Liver (tissue), 9 donors: ENCODE results near the gene SGTB. TPM values are rescaled to one million over a fixed set of nuclear protein-coding genes. Genes with fewer than 3 reads are reported as not detected.

Source experiments
- DNase-seq: peaks from one replicate; pipeline ENCODE4 v3.0.0-alpha.2; 2017; ENCODE audit warnings: low spot score
- H3K27ac ChIP-seq, 2 donors: one replicate each; pipeline ENCODE4 v1.7.0; 2013; ENCODE audit warnings: inconsistent platforms in 2 of 2, low read length in 2 of 2, control low read depth in 1 of 2, low read depth in 1 of 2, mild to moderate bottlenecking in 1 of 2
- H3K27me3 ChIP-seq, 4 donors: one replicate each; pipeline versions ENCODE4 v1.6.1 to v1.7.0; 2013; ENCODE audit warnings: low read length in 3 of 4, inconsistent platforms in 1 of 4, mild to moderate bottlenecking in 1 of 4, moderate library complexity in 1 of 4; ENCODE audit not compliant: control insufficient read depth in 4 of 4, insufficient read depth in 4 of 4
- H3K36me3 ChIP-seq, 4 donors: one replicate each; pipeline versions ENCODE4 v1.6.1 to v1.7.0; 2013; ENCODE audit warnings: low read length in 3 of 4, mild to moderate bottlenecking in 3 of 4, low read depth in 1 of 4, moderate library complexity in 1 of 4; ENCODE audit not compliant: control insufficient read depth in 4 of 4, insufficient read depth in 3 of 4
- H3K4me1 ChIP-seq, 4 donors: one replicate each; pipeline versions ENCODE4 v1.6.1 to v1.7.0; 2013; ENCODE audit warnings: low read length in 3 of 4, mild to moderate bottlenecking in 3 of 4, moderate library complexity in 1 of 4; ENCODE audit not compliant: control insufficient read depth in 4 of 4, insufficient read depth in 4 of 4
- H3K4me3 ChIP-seq, 3 donors: one replicate each; pipeline versions ENCODE4 v1.6.1 to v1.7.0; 2013; ENCODE audit warnings: low read length in 3 of 3, control low read depth in 1 of 3, low read depth in 1 of 3, mild to moderate bottlenecking in 1 of 3
- H3K9ac ChIP-seq, 2 donors: one replicate each; pipeline ENCODE4 v1.7.0; 2013; ENCODE audit warnings: low read length in 2 of 2, mild to moderate bottlenecking in 2 of 2, moderate library complexity in 2 of 2, control low read depth in 1 of 2, low read depth in 1 of 2
- H3K9me3 ChIP-seq, 4 donors: one replicate each; pipeline versions ENCODE4 v1.6.1 to v1.7.0; 2013; ENCODE audit warnings: low read length in 3 of 4; ENCODE audit not compliant: control insufficient read depth in 4 of 4
- ATF3 ChIP-seq: IDR thresholded peaks from 2 replicates; pipeline ENCODE4 v1.6.1; 2016; ENCODE audit warnings: antibody characterized with exemption
- CTCF ChIP-seq: fragments of 150-350 bp; IDR thresholded peaks from 2 replicates; pipeline ENCODE4 v1.5.1; 2017; ENCODE audit warnings: improper control_type of control experiment, low read depth, low read length; ENCODE audit not compliant: missing input control
- EGR1 ChIP-seq, 2 donors: IDR thresholded peaks; 2 replicates each; pipeline ENCODE4 v1.6.1; 2016 to 2018; ENCODE audit warnings: antibody characterized with exemption in 2 of 2, low read depth in 2 of 2
- FOXA1 ChIP-seq: IDR thresholded peaks from 2 replicates; pipeline ENCODE4 v1.6.1; 2016; ENCODE audit warnings: antibody characterized with exemption
- FOXA2 ChIP-seq: IDR thresholded peaks from 2 replicates; pipeline ENCODE4 v1.6.1; 2016; ENCODE audit warnings: antibody characterized with exemption
- GABPA ChIP-seq, 2 donors: IDR thresholded peaks in 1 of 2; conservative IDR thresholded peaks in 1 of 2; 2 replicates each; pipeline ENCODE4 v1.6.1; 2016; ENCODE audit warnings: antibody characterized with exemption in 2 of 2, mild to moderate bottlenecking in 1 of 2, moderate library complexity in 1 of 2
- HNF4A ChIP-seq, 2 donors: conservative IDR thresholded peaks; 2 replicates each; pipeline ENCODE4 v1.6.1; 2016; ENCODE audit warnings: antibody characterized with exemption in 2 of 2, mild to moderate bottlenecking in 2 of 2
- HNF4G ChIP-seq: IDR thresholded peaks from 2 replicates; pipeline ENCODE4 v1.6.1; 2016; ENCODE audit warnings: antibody characterized with exemption
- JUND ChIP-seq, 2 donors: IDR thresholded peaks; 2 replicates each; pipeline ENCODE4 v1.6.1; 2016; ENCODE audit warnings: antibody characterized with exemption in 2 of 2
- NR2F2 ChIP-seq: IDR thresholded peaks from 2 replicates; pipeline ENCODE4 v1.6.1; 2016; ENCODE audit warnings: antibody characterized with exemption
- RAD21 ChIP-seq, 2 donors: IDR thresholded peaks; 2 replicates each; pipeline ENCODE4 v1.6.1; 2016; ENCODE audit warnings: antibody characterized with exemption in 2 of 2, mild to moderate bottlenecking in 2 of 2
- REST ChIP-seq: IDR thresholded peaks from 2 replicates; pipeline ENCODE4 v1.6.1; 2016; ENCODE audit warnings: antibody characterized with exemption, mild to moderate bottlenecking
- SP1 ChIP-seq: IDR thresholded peaks from 2 replicates; pipeline ENCODE4 v1.6.1; 2018; ENCODE audit warnings: antibody characterized with exemption, mild to moderate bottlenecking
- TAF1 ChIP-seq: conservative IDR thresholded peaks from 2 replicates; pipeline ENCODE4 v1.6.1; 2016; ENCODE audit warnings: antibody characterized with exemption, mild to moderate bottlenecking
- YY1 ChIP-seq: IDR thresholded peaks from 2 replicates; pipeline ENCODE4 v1.6.1; 2016; ENCODE audit warnings: antibody characterized with exemption, mild to moderate bottlenecking
- ZBTB33 ChIP-seq: IDR thresholded peaks from 2 replicates; pipeline ENCODE4 v1.6.1; 2016; ENCODE audit warnings: antibody characterized with exemption
- whole genome bisulfite sequencing: extraction: QIAGEN DNeasy Blood & Tissue Kit; methylation state at CpG from one replicate; pipeline ENCODE4 v1.1.7; 2013; 5-methylcytosine and 5-hydroxymethylcytosine counted together
- polyA plus RNA-seq, 2 donors: library from polyadenylated mRNA; stranded (reverse) in 1 of 2; unstranded in 1 of 2; fragments of 200-250 nt in 1 of 2; fragments of >200 nt in 1 of 2; fragmentation: Nextera tagmentation in 1 of 2; extraction: Ambion mirVana in 1 of 2; gene quantifications; one replicate each; pipeline versions ENCODE4 v1.2.1 to v1.2.3, GENCODE V29; 2013 to 2015
- total RNA-seq, 2 donors: library from RNA; depleted of rRNA; stranded (reverse); fragments of >200 nt; gene quantifications; one replicate each; pipeline ENCODE4 v1.2.3, GENCODE V29; 2014
- TF ChIP-seq, protein P1 (sequence below): IDR thresholded peaks from 2 replicates; pipeline ENCODE4 v1.6.1; 2016; ENCODE audit warnings: antibody characterized with exemption
- donor health status: healthy.
- donor health status: healthy.
- donor health status: healthy.
- donor health status: healthy.
- donor health status: healthy.

Gene SGTB
- total and polyA plus RNA-seq, 4 donors, result 0.79 to 3.2 (median 1.9) TPM

DNA sequence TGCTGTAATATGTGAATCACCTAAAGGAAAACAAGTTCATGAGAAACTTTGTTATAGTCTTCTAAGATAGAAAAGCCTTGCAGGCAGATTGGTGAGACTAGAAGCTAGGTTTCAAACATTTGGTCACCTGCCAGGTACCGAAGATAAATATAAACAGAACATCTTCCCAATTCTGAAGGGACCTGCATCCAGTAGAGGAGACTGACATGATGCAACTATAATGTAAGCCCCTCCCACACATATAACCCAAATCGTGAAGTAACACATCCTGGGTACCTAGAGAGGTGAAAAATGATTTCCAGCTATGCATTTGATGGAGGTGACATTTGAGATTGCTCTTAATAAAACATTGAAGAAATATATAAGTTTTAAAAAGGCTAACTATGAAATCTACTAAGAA lies 67.2 kb downstream of the SGTB start:
- Histone ChIP-seq H3K9ac (no peak overlapping the region), H3K4me3 (no peak overlapping the region), H3K9me3 (no peaks in the 10 kb centered on the region), H3K36me3 (peaks cover 0 to 7% (median 4%) of the 10 kb centered on the region in 4 donors), H3K27ac (no peak overlapping the region), H3K4me1 (no peaks in the 10 kb centered on the region), H3K27me3 (no peaks in the 10 kb centered on the region)
- WGBS, result 84% methylated on average over 2 of the region's 2 CpGs
- DNase-seq, result no peak
- TF ChIP-seq ZBTB33, result no peak
- TF ChIP-seq JUND (IDR thresholded peaks at IDR 0.05), result no peak
- TF ChIP-seq FOXA1, result no peak
- no peak for TF ChIP-seq RAD21 (IDR thresholded peaks at IDR 0.05)
- no peak for TF ChIP-seq HNF4A (conservative IDR thresholded peaks at IDR 0.05)
- TF ChIP-seq TAF1, result no peak
- no peak for TF ChIP-seq ATF3
- TF ChIP-seq CTCF, result no peak
- TF ChIP-seq GABPA (IDR thresholded peaks at IDR 0.05 in 1 of 2, conservative IDR thresholded peaks at IDR 0.05 in 1 of 2), result no peak
- TF ChIP-seq HNF4G, result no peak
- no peak for TF ChIP-seq REST
- TF ChIP-seq NR2F2, result no peak

DNA sequence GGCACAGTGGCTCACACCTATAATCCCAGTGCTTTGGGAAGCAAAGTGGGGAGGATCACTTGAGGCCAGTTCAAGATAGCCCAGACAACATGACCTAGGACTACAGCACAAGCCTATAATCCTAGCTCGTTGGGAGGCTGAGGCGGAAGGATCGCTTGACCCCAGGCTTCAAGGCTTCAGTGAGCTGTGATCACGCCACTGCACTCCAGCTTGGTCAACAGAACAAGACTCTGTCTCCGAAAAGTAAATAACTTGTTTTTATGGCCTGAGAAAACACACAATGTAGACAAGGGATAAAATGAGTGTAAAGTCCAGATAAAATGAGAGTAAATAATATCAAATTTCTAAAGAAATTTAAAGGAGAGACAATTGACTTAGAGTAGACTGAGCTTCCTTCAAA lies 70.8 kb downstream of the SGTB start:
- H3K36me3 ChIP-seq, result peaks cover 0 to 12% (median 4%) of the 10 kb centered on the region in 4 donors
- no peak for DNase-seq
- no peak for TF ChIP-seq EGR1 (IDR thresholded peaks at IDR 0.05; ENCODE audit: low read depth in 2 of 2)
- no peak for TF ChIP-seq HNF4G
- TF ChIP-seq NR2F2, result no peak
- TF ChIP-seq, protein P1, sequence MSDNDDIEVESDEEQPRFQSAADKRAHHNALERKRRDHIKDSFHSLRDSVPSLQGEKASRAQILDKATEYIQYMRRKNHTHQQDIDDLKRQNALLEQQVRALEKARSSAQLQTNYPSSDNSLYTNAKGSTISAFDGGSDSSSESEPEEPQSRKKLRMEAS, result no peak
- TF ChIP-seq RAD21 (IDR thresholded peaks at IDR 0.05), result no peak
- TF ChIP-seq GABPA (IDR thresholded peaks at IDR 0.05 in 1 of 2, conservative IDR thresholded peaks at IDR 0.05 in 1 of 2), result no peak
- TF ChIP-seq FOXA2, result no peak
- no peak for TF ChIP-seq SP1
- no peak for TF ChIP-seq ATF3
- no peak for TF ChIP-seq TAF1
- no peak for TF ChIP-seq ZBTB33
- TF ChIP-seq HNF4A (conservative IDR thresholded peaks at IDR 0.05), result no peak
- no peak for TF ChIP-seq CTCF
- TF ChIP-seq YY1, result no peak
- no peak for TF ChIP-seq JUND (IDR thresholded peaks at IDR 0.05)

More for the DNA sequence above, 70.8 kb downstream of the SGTB start:
- no peaks in the 10 kb centered on the region for H3K4me1 ChIP-seq
- H3K9ac ChIP-seq, result no peak overlapping the region
- no peaks in the 10 kb centered on the region for H3K27me3 ChIP-seq
- H3K4me3 ChIP-seq, result no peak overlapping the region
- H3K27ac ChIP-seq, result no peak overlapping the region
- 71% methylated on average over 5 of the region's 5 CpGs for WGBS
- H3K9me3 ChIP-seq, result no peaks in the 10 kb centered on the region
